Endothelial cell (in vitro differentiated cells): ENCODE data around the gene DLGAP1. TPM values are rescaled to one million over a fixed set of nuclear protein-coding genes. Genes with fewer than 3 reads are reported as not detected.

Experiments used
- DNase-seq: peaks from one replicate; pipeline ENCODE4 v3.0.0; 2021; ENCODE audit warnings: low spot score
- H3K27ac Mint-ChIP-seq: one replicate; pipeline ENCODE4 v1.8.0; 2021; ENCODE audit warnings: mixed read lengths, inconsistent platforms; ENCODE audit not compliant: unreplicated experiment
- H3K27me3 Mint-ChIP-seq: one replicate; pipeline ENCODE4 v1.8.0; 2021; ENCODE audit warnings: mild to moderate bottlenecking, moderate library complexity, mixed read lengths, inconsistent platforms; ENCODE audit not compliant: unreplicated experiment
- H3K36me3 Mint-ChIP-seq: one replicate; pipeline ENCODE4 v1.8.0; 2021; ENCODE audit warnings: mild to moderate bottlenecking, low read depth, mixed read lengths, inconsistent platforms; ENCODE audit not compliant: unreplicated experiment
- H3K4me1 Mint-ChIP-seq: one replicate; pipeline ENCODE4 v1.8.0; 2021; ENCODE audit warnings: mild to moderate bottlenecking, mixed read lengths, inconsistent platforms; ENCODE audit not compliant: unreplicated experiment
- H3K4me3 Mint-ChIP-seq: one replicate; pipeline ENCODE4 v1.8.0; 2021; ENCODE audit warnings: mild to moderate bottlenecking, mixed read lengths, inconsistent platforms; ENCODE audit not compliant: unreplicated experiment
- H3K9me3 Mint-ChIP-seq: one replicate; pipeline ENCODE4 v1.8.0; 2021; ENCODE audit warnings: mixed read lengths, inconsistent platforms; ENCODE audit not compliant: unreplicated experiment
- CTCF ChIP-seq: fragments of 200-600 bp; sonication (generic); IDR thresholded peaks from one replicate; pipeline ENCODE4 v1.5.0; 2021; ENCODE audit warnings: antibody characterized with exemption; ENCODE audit not compliant: unreplicated experiment
- total RNA-seq: library from RNA; stranded (reverse); fragmentation: NEBNext Ultra II Directional; extraction: Animal tissue kit (Norgen Biotek cat#: 25700); gene quantifications from one replicate; pipeline ENCODE4 v1.2.1, GENCODE V29; 2021; ENCODE audit not compliant: unreplicated experiment

The DLGAP1 gene
- total RNA-seq, 1 donor from 2014 or later: 1.8 TPM

GRCh38 chr18:3819961-3820360 is 635.1 kb downstream of the DLGAP1 start:
- Mint-ChIP-seq H3K36me3 (no peaks in the 10 kb centered on the region), H3K4me3 (no peak overlapping the region), H3K9me3 (no peaks in the 10 kb centered on the region), H3K4me1 (no peaks in the 10 kb centered on the region), H3K27ac (no peak overlapping the region), H3K27me3 (no peaks in the 10 kb centered on the region)
- TF ChIP-seq CTCF: no peak
- DNase-seq: no peak

- no peak overlapping the region for H3K27ac Mint-ChIP-seq
- no peak for DNase-seq
- no peaks in the 10 kb centered on the region for H3K36me3 Mint-ChIP-seq
- no peaks in the 10 kb centered on the region for H3K9me3 Mint-ChIP-seq
- TF ChIP-seq CTCF: no peak
- no peak overlapping the region for H3K4me3 Mint-ChIP-seq
- no peaks in the 10 kb centered on the region for H3K27me3 Mint-ChIP-seq
- H3K4me1 Mint-ChIP-seq: no peaks in the 10 kb centered on the region
Observed at GRCh38 chr18:3816610-3817363, 638.3 kb downstream of the DLGAP1 start.

GRCh38 chr18:3815991-3816390 is 639.1 kb downstream of the DLGAP1 start:
- Mint-ChIP-seq H3K4me1 (no peaks in the 10 kb centered on the region), H3K4me3 (no peak overlapping the region), H3K27ac (no peak overlapping the region), H3K36me3 (no peaks in the 10 kb centered on the region), H3K27me3 (no peaks in the 10 kb centered on the region), H3K9me3 (no peaks in the 10 kb centered on the region)
- no peak for DNase-seq
- no peak for TF ChIP-seq CTCF

- no peaks in the 10 kb centered on the region for H3K9me3 Mint-ChIP-seq
- H3K27ac Mint-ChIP-seq: no peak overlapping the region
- no peaks in the 10 kb centered on the region for H3K27me3 Mint-ChIP-seq
- TF ChIP-seq CTCF: no peak
- no peaks in the 10 kb centered on the region for H3K36me3 Mint-ChIP-seq
- no peaks in the 10 kb centered on the region for H3K4me1 Mint-ChIP-seq
- DNase-seq: no peak
- H3K4me3 Mint-ChIP-seq: no peak overlapping the region
Observed at GRCh38 chr18:3814816-3815215, 640.3 kb downstream of the DLGAP1 start.

GRCh38 chr18:3810296-3810695 is 644.8 kb downstream of the DLGAP1 start:
- Mint-ChIP-seq H3K36me3 (no peaks in the 10 kb centered on the region), H3K27me3 (no peaks in the 10 kb centered on the region), H3K9me3 (no peaks in the 10 kb centered on the region), H3K4me1 (no peaks in the 10 kb centered on the region), H3K27ac (no peak overlapping the region), H3K4me3 (no peak overlapping the region)
- no peak for TF ChIP-seq CTCF
- DNase-seq: no peak
